Stimulated activated CD8-positive, alpha-beta memory T cell treated with anti-CD3 and anti-CD28 coated beads, Interleukin-15, amount 100 ng/mL, for 4 hours (primary cell): Measurements from ENCODE around the gene PIGR.

Experiments
- DNase-seq, 2 donors: peaks; one replicate each; pipeline ENCODE4 v3.0.0-alpha.2; 2020; ENCODE audit warnings: low read depth in 2 of 2

Gene PIGR

DNA sequence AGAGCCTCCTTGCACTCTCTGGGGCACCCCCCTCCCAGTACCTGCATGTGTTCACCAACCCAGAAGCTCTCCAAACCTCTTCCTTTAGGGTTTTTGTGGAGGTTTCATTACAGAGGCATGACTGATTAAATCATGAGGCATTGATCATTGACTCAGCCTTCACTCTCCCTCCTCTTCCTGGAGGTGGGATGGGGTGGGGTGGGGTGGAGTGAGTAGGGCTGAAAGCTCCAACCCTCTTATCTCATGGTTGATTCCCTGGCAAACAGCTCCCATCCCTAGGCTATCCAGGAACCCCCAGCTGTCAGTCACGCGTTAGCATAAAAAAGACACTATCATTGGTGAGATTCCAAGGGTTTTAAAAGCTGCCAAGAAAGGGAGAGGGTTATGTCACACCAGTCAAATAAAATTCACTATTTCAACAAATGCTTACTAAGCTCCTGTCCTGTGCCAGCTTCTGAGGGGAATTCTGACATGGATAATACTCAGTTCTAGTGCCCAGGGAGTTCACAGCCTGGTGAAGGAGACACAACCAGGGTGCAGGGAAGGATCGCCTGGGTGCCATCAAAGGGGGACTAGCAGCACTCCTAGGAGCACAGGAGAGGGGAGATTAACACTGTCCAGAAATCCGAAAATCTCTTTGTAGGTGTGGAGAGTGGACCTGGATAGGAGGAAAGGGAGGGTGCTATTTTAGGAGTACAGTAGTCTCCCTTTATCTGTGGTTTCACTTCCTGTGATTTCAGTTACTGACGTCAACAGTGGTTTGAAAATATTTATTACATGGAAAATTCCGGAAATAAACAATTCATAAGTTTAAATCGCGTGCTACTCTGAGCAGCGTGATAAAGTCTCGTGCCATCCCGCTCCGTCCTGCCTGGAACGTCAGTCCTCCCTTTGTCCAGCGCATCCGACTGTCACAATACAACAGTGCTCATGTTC is 55.9 kb downstream of the PIGR start:
- no peak for DNase-seq

- no peak for DNase-seq
These were observed 58.6 kb downstream of the PIGR start for GRCh38 chr1:206887701-206888100.

DNA sequence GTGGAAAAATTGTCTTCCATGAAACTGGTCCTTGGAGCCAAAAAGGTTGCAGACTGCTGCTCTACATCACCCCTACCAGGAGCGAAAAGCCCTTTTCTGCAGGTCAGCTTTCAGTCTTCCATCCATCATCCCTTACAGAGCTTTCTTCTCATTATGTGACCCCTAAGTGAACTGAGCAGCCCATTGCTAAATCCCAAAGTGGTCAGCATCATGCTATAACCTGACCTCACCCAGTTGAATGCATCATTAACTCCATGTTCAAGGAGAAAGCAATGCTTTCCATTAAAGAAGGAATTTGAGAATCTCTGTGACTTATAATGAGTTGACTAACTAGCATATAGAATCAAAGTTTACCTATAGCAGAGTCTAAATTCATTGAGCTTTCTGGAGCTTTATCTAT is 59.4 kb downstream of the PIGR start:
- DNase-seq: no peak

- no peak for DNase-seq
These were observed 60.8 kb downstream of the PIGR start for GRCh38 chr1:206885341-206886060.

- DNase-seq: no peak
These were observed 62.4 kb downstream of the PIGR start for GRCh38 chr1:206883876-206884275.

- no peak for DNase-seq
These were observed 63.1 kb downstream of the PIGR start for GRCh38 chr1:206883160-206883559.

DNA sequence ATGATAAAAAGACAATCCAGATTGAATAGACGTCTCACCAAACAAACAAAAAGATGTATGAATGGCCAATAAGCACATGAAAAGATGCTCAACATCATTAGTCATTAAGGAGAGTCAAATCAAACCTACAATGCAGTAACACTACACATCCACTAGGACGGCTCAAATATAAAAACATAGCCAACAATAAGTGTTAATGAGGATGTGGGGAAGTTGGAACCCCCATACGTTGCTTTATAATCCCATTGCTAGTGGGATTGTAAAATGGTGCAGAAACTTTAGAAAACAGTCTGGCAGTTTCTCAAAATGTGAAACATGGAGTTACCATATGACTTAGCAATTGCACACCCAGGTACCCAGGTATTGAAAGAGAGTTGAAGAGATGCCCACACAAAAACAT is 63.7 kb downstream of the PIGR start:
- no peak for DNase-seq

DNA sequence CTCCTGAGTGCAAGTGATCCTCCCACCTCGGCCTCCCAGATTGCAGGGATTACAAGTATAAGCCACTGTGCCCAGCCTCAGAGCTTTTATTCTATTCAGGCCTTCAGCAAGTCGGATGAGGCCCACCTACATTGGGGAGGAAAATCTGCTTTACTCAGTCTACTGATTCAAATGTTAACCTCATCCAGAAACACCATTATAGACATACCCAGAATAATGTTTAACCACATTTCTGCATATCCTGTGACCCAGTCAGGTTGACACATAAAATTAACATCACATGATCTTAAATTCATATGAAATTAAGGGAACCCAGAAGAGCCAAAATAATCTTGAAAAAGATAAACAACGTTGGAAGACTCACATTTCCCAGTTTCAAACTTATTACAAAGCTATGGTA is 66.0 kb downstream of the PIGR start:
- no peak for DNase-seq
